Type B pancreatic cell (in vitro differentiated cells): ENCODE results near the gene SRP54. TPM values are rescaled to one million over a fixed set of nuclear protein-coding genes. Genes with fewer than 3 reads are reported as not detected.

Experiments
- DNase-seq: peaks from one replicate; pipeline ENCODE4 v3.0.0; 2021; ENCODE audit warnings: mixed read lengths; ENCODE audit not compliant: unreplicated experiment; ENCODE audit errors: extremely low spot score
- H3K27ac Mint-ChIP-seq: 2 replicates; pipeline ENCODE4 v1.8.0; 2021; ENCODE audit warnings: mild to moderate bottlenecking, mixed read lengths
- H3K27me3 Mint-ChIP-seq: 2 replicates; pipeline ENCODE4 v1.8.0; 2021; ENCODE audit warnings: mixed read lengths
- H3K36me3 Mint-ChIP-seq: 2 replicates; pipeline ENCODE4 v1.8.0; 2021; ENCODE audit warnings: mixed read lengths
- H3K4me1 Mint-ChIP-seq: one replicate; pipeline ENCODE4 v1.8.0; 2021; ENCODE audit warnings: mixed read lengths; ENCODE audit not compliant: unreplicated experiment
- H3K4me3 Mint-ChIP-seq: 2 replicates; pipeline ENCODE4 v1.8.0; 2021; ENCODE audit warnings: mild to moderate bottlenecking, mixed read lengths
- H3K9me3 Mint-ChIP-seq: 2 replicates; pipeline ENCODE4 v1.8.0; 2021; ENCODE audit warnings: mixed read lengths
- total RNA-seq: library from RNA; stranded (reverse); gene quantifications from 2 replicates; pipeline ENCODE4 v1.2.1, GENCODE V29; 2021; ENCODE audit warnings: low replicate concordance
- TF ChIP-seq, protein P1 (sequence below): fragments of 200-600 bp; sonication (generic); conservative IDR thresholded peaks from 2 replicates; pipeline ENCODE4 v1.5.0; 2021; ENCODE audit warnings: antibody characterized with exemption, mild to moderate bottlenecking

The SRP54 gene
- total RNA-seq, 1 donor from 2014 or later: 48.3 TPM

DNA sequence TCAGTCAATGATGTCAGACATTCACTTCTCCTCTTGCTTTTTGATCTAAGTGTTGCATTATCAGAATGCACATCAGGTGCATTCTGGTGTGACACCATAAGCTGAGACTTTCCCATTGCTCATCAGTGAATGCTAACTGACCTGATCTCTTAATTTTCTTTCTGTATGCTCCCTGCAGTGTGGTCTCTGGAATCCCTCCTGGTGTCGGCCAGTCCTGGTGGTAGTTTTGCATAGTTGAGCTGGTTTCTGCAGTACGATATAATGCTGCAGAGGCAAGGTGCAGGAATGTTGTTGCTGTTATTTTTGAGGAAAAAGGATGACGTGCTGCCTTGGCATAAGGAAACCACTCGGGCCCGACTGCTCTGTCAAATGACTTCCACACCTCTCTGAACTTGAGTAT lies 11.0 kb upstream of the SRP54 start:
- Mint-ChIP-seq H3K9me3 (no peaks in the 10 kb centered on the region), H3K4me3 (no peak overlapping the region), H3K27me3 (no peaks in the 10 kb centered on the region), H3K27ac (no peak overlapping the region), H3K36me3 (peaks cover 3% of the 10 kb centered on the region), H3K4me1 (no peaks in the 10 kb centered on the region)
- DNase-seq: no peak
- TF ChIP-seq, protein P1, sequence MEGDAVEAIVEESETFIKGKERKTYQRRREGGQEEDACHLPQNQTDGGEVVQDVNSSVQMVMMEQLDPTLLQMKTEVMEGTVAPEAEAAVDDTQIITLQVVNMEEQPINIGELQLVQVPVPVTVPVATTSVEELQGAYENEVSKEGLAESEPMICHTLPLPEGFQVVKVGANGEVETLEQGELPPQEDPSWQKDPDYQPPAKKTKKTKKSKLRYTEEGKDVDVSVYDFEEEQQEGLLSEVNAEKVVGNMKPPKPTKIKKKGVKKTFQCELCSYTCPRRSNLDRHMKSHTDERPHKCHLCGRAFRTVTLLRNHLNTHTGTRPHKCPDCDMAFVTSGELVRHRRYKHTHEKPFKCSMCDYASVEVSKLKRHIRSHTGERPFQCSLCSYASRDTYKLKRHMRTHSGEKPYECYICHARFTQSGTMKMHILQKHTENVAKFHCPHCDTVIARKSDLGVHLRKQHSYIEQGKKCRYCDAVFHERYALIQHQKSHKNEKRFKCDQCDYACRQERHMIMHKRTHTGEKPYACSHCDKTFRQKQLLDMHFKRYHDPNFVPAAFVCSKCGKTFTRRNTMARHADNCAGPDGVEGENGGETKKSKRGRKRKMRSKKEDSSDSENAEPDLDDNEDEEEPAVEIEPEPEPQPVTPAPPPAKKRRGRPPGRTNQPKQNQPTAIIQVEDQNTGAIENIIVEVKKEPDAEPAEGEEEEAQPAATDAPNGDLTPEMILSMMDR: no peak

DNA sequence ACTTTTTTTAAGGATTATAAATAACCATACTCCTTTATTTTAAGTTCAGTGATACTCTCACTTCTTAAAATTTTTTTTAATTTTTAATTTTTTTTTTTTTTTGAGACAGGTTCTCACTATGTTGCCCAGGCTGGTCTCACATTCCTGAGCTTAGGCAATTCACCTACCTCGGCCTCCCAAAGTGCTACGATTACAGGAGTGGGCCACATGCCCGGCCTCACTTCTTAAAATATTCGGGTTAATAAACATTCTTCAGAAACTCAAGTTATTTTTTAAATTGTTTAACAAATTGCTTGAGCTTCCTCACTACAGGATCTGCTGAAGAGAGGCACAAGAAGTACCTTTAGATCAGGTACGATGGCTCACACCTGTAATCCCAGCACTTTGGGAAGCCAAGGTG lies 4.3 kb upstream of the SRP54 start:
- H3K27me3 Mint-ChIP-seq: no peaks in the 10 kb centered on the region

DNA sequence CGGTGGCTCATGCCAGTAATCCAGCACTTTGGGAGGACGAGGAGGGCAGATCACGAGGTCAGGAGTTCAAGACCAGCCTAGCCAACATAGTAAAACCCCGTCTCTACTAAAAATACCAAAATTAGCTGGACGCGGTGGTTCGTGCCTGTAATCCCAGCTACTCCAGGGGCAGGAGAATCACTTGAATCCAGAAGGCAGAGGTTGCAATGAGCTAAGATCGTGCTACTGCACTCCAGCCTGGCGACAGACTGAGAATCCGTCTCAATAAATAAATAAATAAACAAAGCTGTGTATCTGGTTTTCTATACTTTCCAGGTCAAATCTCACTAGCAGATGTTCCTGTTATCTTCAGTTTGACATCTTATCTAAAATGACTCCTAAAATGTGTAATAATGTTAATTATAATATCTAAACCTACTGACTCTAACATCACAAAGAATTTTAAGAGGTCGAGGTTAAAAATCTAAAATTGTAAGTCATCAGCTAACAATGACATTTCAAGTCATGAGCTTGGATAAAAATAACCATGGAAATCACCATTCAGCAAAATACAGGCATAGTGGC lies 2.4 kb upstream of the SRP54 start:
- Mint-ChIP-seq H3K27ac (no peak overlapping the region), H3K4me1 (peaks cover 10% of the 10 kb centered on the region), H3K27me3 (no peaks in the 10 kb centered on the region), H3K9me3 (no peaks in the 10 kb centered on the region), H3K4me3 (no peak overlapping the region), H3K36me3 (no peaks in the 10 kb centered on the region)
- no peak for DNase-seq
- TF ChIP-seq, protein P1: no peak

More for the DNA sequence above, 4.3 kb upstream of the SRP54 start:
- Mint-ChIP-seq H3K36me3 (no peaks in the 10 kb centered on the region), H3K4me3 (no peak overlapping the region), H3K9me3 (no peaks in the 10 kb centered on the region), H3K27ac (no peak overlapping the region), H3K4me1 (no peaks in the 10 kb centered on the region)
- DNase-seq: no peak
- TF ChIP-seq, protein P1: no peak

DNA sequence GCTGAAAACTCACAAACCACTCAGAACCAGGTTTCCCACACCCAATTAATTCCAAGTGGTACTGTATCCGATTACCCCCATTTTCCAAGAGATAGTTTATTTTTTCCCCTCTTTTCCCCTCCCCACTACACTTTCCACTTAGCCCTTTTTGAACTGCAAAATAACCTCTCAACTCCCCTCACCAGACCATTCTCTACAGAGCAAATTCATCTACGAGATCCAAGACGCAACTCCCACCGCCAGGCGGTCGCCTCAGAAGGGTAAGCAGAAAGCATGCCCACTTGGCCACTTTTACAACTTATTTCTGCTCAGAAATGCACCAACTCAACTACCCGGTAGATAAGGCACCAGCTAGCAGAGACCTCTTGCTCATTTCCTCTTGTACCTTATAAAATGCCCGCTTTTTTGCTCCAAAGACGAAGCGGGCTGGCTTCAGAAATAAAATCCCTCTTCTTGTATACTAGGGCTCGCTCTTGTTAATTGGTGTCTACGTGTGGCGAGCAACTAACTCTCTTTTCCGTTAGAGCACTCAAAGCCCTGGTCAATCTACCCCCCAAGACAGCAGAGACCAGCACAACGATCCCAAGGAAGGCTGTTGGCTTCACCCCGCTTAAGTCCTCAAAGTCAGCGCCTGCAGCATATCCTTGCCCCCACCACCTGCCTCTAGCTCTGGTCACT lies 910 bp upstream of the SRP54 start:
- peaks cover 15% of the 10 kb centered on the region for H3K4me1 Mint-ChIP-seq
- H3K4me3 Mint-ChIP-seq: no peak overlapping the region
- no peak for DNase-seq
- H3K27ac Mint-ChIP-seq: no peak overlapping the region
- no peaks in the 10 kb centered on the region for H3K27me3 Mint-ChIP-seq
- H3K9me3 Mint-ChIP-seq: no peaks in the 10 kb centered on the region
- TF ChIP-seq, protein P1: peak; percentile 71
- H3K36me3 Mint-ChIP-seq: no peaks in the 10 kb centered on the region

DNA sequence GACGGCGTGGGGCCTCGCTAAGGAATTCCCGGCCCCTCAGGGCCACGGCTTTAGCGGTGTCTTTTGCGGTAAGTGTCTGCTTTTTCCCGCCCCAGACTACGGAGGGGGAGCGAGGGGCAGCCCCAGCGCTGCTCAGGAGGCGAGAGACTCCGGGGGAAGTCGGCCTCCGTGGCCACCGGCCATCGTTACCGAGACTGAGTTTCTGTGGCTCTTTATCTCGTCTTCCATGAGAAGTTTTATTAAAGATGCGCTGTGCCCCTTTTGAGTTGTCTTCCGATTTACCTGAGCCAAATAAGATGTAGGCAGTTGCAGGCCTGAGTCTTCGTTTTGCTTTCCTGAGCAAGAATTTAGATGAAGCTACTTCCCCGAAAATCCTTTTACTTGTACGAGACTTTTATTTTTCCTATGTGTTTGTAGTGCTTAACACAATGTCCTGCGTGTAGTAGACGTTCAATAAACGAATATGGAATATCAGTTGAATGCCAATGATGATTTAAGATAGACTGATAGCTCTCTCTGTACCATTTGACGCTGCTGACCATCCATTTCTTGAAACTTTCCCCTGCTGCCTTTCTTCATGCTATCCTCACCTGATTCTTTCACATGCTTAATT lies 462 bp downstream of the SRP54 start:
- no peaks in the 10 kb centered on the region for H3K36me3 Mint-ChIP-seq
- H3K9me3 Mint-ChIP-seq: no peaks in the 10 kb centered on the region
- no peak overlapping the region for H3K27ac Mint-ChIP-seq
- H3K27me3 Mint-ChIP-seq: no peaks in the 10 kb centered on the region
- no peak overlapping the region for H3K4me3 Mint-ChIP-seq
- DNase-seq: no peak
- H3K4me1 Mint-ChIP-seq: peaks cover 15% of the 10 kb centered on the region
- TF ChIP-seq, protein P1: no peak
